Panc1 (cell line): ENCODE measurements around the gene SSC5D. TPM values are rescaled to one million over a fixed set of nuclear protein-coding genes. Genes with fewer than 3 reads are reported as not detected.

Source experiments
- ATAC-seq: fragments of 200-7000 bp; cut with Tn5 transposase; 2 replicates; pipeline ENCODE4 v1.9.1; 2020; ENCODE audit warnings: mild to moderate bottlenecking, moderate library complexity
- BruUV-seq: library from RNA; stranded (reverse); fragments of 400-500 nt; replicated peaks from 2 replicates; lab custom pipeline; 2021; lab: Mats Ljungman, UMichigan
- CTCF ChIA-PET: fragments of 300-600 bp; sonication (Branson Sonifier 250); formaldehyde crosslinking; loops from one replicate; lab custom pipeline; 2022; ENCODE audit warnings: antibody characterized with exemption; lab: Charles Lee
- POLR2A ChIA-PET: fragments of 300-600 bp; sonication (Branson Sonifier 250); formaldehyde crosslinking; loops from one replicate; lab custom pipeline; 2022; ENCODE audit warnings: antibody characterized with exemption; lab: Charles Lee
- DNase-seq: peaks from one replicate; pipeline ENCODE4 v3.0.0-alpha.2; 2010; ENCODE audit warnings: low read depth, low spot score
- H3K27ac ChIP-seq: 2 replicates; pipeline ENCODE4 v1.5.1; 2011; ENCODE audit warnings: mild to moderate bottlenecking, low read length, inconsistent platforms
- H3K27me3 ChIP-seq: fragments of 200-500 bp; sonication (Bioruptor generic); 2 replicates; pipeline ENCODE4 v1.6.0; 2014; ENCODE audit warnings: low read length, inconsistent platforms; ENCODE audit not compliant: control insufficient read depth, insufficient read depth
- H3K36me3 ChIP-seq: fragments of 200-500 bp; sonication (Bioruptor generic); 2 replicates; pipeline ENCODE4 v1.5.1; 2014; ENCODE audit warnings: inconsistent platforms, mild to moderate bottlenecking, low read length, moderate library complexity; ENCODE audit not compliant: control insufficient read depth, insufficient read depth
- H3K4me1 ChIP-seq: 2 replicates; pipeline ENCODE4 v1.5.1; 2011; ENCODE audit warnings: inconsistent platforms, mild to moderate bottlenecking, low read length, moderate library complexity; ENCODE audit not compliant: control insufficient read depth, insufficient read depth
- H3K4me3 ChIP-seq, 2 experiments: 2 replicates each; pipeline ENCODE4 v1.5.1; 2011 to 2012; ENCODE audit warnings: low read depth in 2 of 2, low read length in 2 of 2, mild to moderate bottlenecking in 2 of 2, inconsistent platforms in 1 of 2, moderate library complexity in 1 of 2
- H3K9me3 ChIP-seq: fragments of 200-500 bp; sonication (Bioruptor generic); 2 replicates; pipeline ENCODE4 v1.5.1; 2014; ENCODE audit warnings: low read depth, mild to moderate bottlenecking, inconsistent platforms, low read length, moderate library complexity; ENCODE audit not compliant: control insufficient read depth, insufficient read depth
- CTCF ChIP-seq: fragments of 450-650 bp; IDR thresholded peaks from 2 replicates; pipeline ENCODE4 v1.5.1; 2017; ENCODE audit warnings: mild to moderate bottlenecking
- POLR2AphosphoS5 ChIP-seq: IDR thresholded peaks from 2 replicates; pipeline ENCODE4 v1.6.1; 2012; ENCODE audit warnings: mild to moderate bottlenecking, low read depth, low read length, moderate library complexity
- REST ChIP-seq, 2 experiments: IDR thresholded peaks; 2 replicates each; pipeline ENCODE4 v1.6.1; 2011 to 2012; ENCODE audit warnings: low read depth in 2 of 2, control low read depth in 1 of 2, low read length in 1 of 2, mild to moderate bottlenecking in 1 of 2, moderate library complexity in 1 of 2; ENCODE audit not compliant: insufficient read depth in 1 of 2
- SIN3A ChIP-seq: IDR thresholded peaks from 2 replicates; pipeline ENCODE4 v1.6.1; 2012; ENCODE audit warnings: low read depth, mild to moderate bottlenecking, low read length, moderate library complexity, borderline replicate concordance; ENCODE audit not compliant: insufficient read depth
- TCF7L2 ChIP-seq: IDR thresholded peaks from 2 replicates; pipeline ENCODE4 v1.6.1; 2011; ENCODE audit warnings: mild to moderate bottlenecking, low read depth, low read length, inconsistent platforms
- in situ Hi-C: cut with HindIII; loops from 2 replicates; pipeline ENCODE4 v1.10.0; 2016; ENCODE audit warnings: low sequenced_read_pairs, low pct_unique_long_range_greater_than_20kb
- intact Hi-C: fragments of 100-400 bp; cut with micrococcal nuclease; formaldehyde crosslinking; loops from one replicate; pipeline ENCODE4 v1.10.0; 2022; ENCODE audit not compliant: unreplicated experiment
- total RNA-seq: library from RNA; stranded (reverse); gene quantifications from one replicate; pipeline ENCODE4 v1.2.1, GENCODE V29; 2021; ENCODE audit not compliant: unreplicated experiment

The SSC5D gene
- total RNA-seq, 1 experiment from 2014 or later, result 13.0 TPM

DNA sequence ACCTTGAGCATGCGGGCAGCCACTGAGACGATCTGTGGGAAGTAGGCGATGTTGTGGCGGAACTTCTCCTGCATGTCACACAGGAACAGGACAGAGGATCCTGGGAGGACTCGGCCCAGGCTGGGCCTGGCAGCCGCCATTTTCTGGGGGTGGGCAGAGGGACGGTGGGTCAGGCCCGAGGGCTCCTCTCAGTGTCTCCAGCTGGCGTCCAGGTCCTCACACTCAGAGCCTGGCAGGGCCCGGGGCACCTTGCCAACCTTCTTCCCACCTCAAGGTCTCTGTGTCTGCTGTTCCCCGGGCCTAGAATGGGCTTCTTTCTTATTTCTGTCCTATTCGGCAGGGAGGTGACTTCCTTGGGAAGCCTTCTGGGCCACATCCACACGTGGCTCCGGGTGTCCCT is 31.9 kb upstream of the SSC5D start:
- Histone ChIP-seq H3K4me1 (peaks cover 10% of the 10 kb centered on the region), H3K36me3 (0 out of 2 replicates have a peak, but pooled peaks cover 3% of the 10 kb centered on the region), H3K4me3 (no peak overlapping the region), H3K9me3 (no peaks in the 10 kb centered on the region), H3K27me3 (no peaks in the 10 kb centered on the region; the same call in 1 of the 2 replicates), H3K27ac (no peak overlapping the region)
- intact Hi-C loops, result no loop called here
- in situ Hi-C loops, result no loop called here
- POLR2A ChIA-PET, result no interaction called here
- ATAC-seq (no peak), DNase-seq (no peak)
- CTCF ChIA-PET, result no interaction called here
- TF ChIP-seq SIN3A, result no peak
- no peak for TF ChIP-seq POLR2AphosphoS5
- no TSS peak for BruUV-seq

DNA sequence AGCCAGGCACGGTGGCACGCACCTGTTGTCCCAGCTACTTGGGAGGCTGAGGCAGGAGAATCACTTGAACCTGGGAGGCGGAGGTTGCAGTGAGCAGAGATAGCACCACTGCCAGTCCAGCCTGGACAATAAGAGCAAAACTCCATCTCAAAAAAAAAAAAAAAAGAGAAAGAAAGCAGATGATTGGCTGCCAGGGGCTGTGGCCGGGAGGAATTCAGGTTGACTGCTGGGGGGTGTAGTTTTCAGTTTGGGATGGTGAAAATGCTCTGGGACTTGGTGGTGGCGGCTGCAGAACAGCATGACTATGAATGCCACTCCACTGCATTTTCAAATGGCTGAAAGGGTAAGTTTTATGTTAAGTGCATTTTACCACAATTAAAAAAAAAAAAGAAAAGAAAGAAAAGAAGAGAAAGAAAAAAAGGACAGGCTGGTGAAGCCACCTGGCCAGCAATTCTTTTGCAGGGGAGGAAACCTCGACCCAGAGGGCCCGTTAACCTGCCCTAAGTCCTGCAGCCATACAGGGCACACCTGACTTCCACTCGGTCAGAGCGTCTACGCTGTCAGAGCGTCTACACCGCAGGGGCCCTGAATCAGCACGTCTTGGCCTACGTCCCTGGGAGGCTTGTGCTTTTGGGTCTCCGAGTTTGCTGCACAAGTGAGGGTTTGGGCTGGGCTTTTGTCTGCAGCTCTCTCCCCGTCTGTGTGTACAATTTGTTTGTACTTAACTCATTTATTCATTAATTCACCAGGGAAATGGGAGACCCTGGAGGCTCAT is 30.4 kb upstream of the SSC5D start:
- no peak overlapping the region for H3K4me3 ChIP-seq
- no peaks in the 10 kb centered on the region for H3K27me3 ChIP-seq
- H3K4me1 ChIP-seq, result peaks cover 15% of the 10 kb centered on the region
- in situ Hi-C loops, result no loop called here
- DNase-seq (no peak), ATAC-seq (no peak)
- POLR2A ChIA-PET, result interaction anchor here (0.9 kb wide), 1 partner anchor 306 kb away, joined by 3 read pairs; no protein-coding TSS in a partner anchor
- CTCF ChIA-PET, result interaction anchor here (1.4 kb wide), 1 partner anchor 10 kb away, joined by 3 read pairs; no protein-coding TSS in a partner anchor
- H3K9me3 ChIP-seq, result no peaks in the 10 kb centered on the region
- H3K36me3 ChIP-seq, result 0 out of 2 replicates have a peak, but pooled peaks cover 3% of the 10 kb centered on the region
- no peak overlapping the region for H3K27ac ChIP-seq
- BruUV-seq, result no TSS peak
- intact Hi-C loops, result no loop called here
- TF ChIP-seq POLR2AphosphoS5 (no peak), CTCF (no peak), SIN3A (no peak), REST (IDR thresholded peaks at IDR 0.05; ENCODE audit: insufficient read depth in 1 of 2, low read depth in 2 of 2, low read length in 1 of 2) (no peak), TCF7L2 (no peak)
